Measurements from ENCODE around the gene CCNL2.
"Not testable (repeated sequence)": the region's sequence is repeated elsewhere in the genome, so short reads cannot be mapped to it uniquely, and the experiment has no call there.

Gene CCNL2

GRCh38 chr1:1399187-1399871, at the start of gene CCNL2:
Gene CCNL2 (minus strand): TSS chr1:1399335. CDS start chr1:1399306, 29 bp downstream.
- peak; percentile 98 for DNase-seq

GRCh38 chr1:1446631-1447030, 47.5 kb upstream of the CCNL2 start:
- not testable (repeated sequence) for DNase-seq

DNA sequence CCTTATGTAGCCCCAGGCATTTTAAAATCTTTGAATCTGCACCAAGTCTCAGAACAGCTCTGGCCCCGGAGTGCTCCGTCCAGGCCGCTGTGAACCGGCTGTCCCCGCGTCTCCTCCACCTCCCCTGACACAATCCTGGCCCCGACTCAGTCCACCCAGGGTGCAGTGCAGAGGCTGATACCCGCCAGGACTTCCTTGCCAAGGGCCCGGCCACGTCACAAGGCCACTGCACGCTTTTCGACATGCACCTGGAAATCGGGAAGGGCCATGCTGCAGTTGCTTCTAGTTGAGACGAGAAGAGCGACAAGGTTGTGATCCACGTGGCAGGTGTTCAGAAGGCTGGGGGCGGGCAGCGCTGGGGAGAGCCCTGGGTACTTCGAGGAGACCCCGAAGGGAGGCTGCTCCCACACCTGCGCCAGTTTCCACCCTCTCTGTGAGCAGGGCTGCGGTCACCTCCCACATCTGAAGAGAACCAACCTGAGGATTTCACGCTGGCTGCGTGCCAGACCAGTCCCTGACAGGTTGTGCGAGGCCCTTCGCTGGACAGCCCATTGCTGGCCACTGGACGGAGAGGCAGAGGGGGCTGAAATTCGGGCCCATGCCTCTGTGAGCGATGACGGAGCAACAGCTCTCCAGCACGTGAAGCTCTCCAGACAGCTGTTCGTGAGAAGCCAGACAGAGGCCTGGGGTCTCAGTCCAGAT, 43.1 kb upstream of the CCNL2 start:
- no peak for DNase-seq

GRCh38 chr1:1441002-1441888, 42.1 kb upstream of the CCNL2 start:
- peak; percentile 45 for DNase-seq

- no peak for DNase-seq
Measured at GRCh38 chr1:1440262-1441001, 41.3 kb upstream of the CCNL2 start.

GRCh38 chr1:1439546-1440261, 40.6 kb upstream of the CCNL2 start:
- DNase-seq = no peak

DNA sequence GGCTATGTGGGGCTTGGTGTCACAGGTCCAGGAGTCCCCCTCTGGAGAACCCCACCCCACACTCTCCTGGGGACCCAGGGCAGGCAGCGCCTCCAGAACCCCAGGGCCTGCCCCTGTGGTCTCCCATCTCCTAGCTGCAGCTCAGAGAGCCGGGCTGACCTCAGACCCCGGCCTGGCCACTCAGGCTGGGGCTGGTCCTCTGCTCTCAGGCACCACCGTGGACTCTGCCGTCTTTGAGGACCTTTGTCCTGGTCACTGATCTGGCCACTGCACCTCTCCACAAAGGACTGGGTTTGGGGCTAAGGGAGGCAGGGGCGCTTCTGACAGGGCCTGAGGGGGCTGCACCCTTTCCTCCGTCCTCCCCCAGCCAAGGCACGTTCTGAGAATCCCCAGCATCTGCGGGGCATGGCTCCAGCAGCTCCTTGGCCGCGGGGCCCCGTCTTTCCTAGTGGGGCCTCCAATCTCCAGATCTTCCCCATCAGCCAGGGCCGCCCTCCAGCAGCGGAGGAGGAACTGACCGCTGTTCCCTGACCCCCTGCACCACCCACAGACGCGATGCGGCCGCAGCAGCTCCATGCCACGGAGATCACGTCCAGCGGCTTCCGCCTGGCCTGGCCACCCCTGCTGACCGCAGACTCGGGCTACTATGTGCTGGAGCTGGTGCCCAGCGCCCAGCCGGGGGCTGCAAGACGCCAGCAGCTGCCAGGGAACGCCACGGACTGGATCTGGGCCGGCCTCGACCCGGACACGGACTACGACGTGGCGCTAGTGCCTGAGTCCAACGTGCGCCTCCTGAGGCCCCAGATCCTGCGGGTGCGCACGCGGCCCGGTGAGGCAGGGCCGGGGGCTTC, 39.6 kb upstream of the CCNL2 start:
- DNase-seq = no peak

- no peak for DNase-seq
Measured at GRCh38 chr1:1437904-1438376, 38.8 kb upstream of the CCNL2 start.

DNA sequence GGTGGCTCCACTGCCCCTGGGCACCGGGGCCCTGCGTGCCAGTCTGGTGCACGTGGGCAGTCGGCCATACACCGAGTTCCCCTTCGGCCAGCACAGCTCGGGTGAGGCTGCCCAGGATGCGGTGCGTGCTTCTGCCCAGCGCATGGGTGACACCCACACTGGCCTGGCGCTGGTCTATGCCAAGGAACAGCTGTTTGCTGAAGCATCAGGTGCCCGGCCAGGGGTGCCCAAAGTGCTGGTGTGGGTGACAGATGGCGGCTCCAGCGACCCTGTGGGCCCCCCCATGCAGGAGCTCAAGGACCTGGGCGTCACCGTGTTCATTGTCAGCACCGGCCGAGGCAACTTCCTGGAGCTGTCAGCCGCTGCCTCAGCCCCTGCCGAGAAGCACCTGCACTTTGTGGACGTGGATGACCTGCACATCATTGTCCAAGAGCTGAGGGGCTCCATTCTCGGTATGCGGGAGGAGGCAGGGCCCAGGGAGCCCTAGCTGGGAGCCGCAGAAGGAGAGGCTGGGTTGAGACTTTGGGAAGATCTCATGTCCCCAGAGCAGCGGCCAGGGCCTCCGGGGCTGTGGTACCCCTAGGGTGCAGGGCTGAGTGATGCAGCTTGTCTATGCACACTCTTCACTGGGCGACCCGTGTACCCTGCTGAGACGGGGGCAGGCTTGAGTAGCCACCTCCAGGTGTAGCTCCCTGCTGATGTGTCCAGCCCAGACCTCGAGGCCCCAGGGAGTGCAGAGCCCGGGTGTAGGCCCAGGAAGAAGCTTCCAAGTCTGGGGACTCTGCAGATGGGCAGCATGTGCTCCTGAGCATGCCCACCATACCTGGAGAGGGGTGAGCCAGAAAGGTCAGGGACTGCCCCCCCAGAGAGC, 38.1 kb upstream of the CCNL2 start:
- DNase-seq = no peak

- DNase-seq = no peak
Measured at GRCh38 chr1:1436630-1437032, 37.5 kb upstream of the CCNL2 start.

DNA sequence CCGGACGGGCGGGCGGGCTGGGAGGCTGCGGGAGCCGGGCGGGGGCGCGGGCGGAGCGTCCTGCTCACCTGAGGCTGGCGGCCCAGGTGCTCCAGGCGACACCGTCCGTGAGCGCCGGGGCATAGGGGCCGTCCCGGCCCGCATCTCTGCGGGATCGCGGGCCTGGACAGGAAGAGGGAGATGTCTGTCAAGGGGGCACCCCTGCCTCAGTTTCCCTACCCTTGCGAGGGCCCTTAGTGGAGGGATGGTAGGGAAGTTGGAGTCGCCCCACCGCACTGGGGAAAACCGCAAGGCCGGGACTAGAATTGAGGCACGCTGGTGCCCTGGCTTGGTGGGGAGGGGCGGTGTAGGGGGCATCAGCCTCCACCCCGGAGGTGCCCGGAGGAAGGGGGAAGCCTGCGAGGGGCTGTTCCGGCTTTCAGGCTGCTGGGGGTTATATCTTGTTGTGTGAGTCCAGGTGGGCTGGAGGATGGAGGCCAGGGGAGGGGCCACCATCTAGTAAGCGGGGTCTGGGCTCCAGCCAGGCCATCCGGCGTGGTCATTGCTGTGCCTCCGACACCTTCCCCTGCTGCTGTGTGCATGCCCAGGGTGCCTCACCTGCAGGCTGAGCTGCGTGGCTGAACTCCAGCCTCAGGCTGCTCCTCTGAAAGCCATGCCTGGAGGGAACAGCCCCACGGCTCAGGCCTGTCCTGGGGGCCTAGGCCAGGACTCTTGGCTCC, 36.9 kb upstream of the CCNL2 start:
- no peak for DNase-seq

DNA sequence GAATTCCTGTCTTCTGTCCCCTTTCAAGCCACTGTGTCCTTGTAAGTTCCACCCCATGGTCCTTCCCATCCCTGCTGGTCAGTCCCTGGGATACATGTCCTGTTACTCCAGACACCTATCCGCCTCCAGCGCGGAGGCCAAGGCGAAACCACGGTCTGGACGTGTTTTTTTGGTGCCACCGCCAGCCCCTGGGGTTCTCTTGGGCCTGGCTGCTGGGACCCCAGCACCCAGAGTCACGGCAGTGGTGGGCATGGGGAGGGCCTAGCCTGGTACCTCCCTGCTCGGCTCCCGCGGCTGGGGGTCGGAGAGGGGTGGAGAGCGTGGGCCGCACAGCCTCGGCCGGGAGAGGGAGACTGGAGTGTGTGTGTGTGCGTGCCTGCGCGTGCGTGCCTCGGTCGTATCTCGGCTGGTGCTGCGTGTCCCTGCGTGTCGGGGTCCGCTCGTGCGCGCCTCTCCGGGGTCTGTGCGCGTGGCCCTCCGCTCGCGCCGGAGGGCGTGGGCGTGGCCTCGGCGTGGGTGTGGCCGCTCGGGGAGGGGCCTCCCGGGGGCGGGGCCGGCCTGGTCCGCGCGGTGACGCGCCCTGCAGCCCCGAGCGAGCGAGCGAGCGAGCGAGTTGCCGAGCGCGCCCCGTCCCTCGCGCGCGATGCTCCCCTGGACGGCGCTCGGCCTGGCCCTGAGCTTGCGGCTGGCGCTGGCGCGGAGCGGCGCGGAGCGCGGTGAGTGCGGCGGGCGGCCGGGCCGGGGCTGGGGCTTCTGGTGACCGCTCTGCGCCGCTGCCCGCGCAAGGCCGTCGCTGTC, 36.2 kb upstream of the CCNL2 start, which contains the start of gene VWA1:
TSS of gene VWA1 (plus strand) at position 585 of the 798 bp plus-strand sequence. CDS start at position 644, 59 bp downstream.
- peak; percentile 57 for DNase-seq

DNA sequence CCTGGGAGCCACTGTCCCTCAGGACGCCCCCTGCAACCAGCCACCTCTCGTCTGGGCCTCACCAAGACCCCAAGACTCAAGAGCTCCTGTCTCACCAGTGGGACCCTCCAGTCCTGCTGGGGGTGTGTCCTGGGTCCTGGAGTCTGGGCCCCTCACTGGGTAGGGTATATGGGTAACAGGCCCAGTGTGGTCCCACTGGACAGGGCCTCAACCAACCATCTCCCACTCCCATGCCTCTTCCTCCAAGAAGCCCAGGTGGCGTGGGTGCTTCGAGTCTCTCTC, 35.6 kb upstream of the CCNL2 start:
- no peak for DNase-seq

DNA sequence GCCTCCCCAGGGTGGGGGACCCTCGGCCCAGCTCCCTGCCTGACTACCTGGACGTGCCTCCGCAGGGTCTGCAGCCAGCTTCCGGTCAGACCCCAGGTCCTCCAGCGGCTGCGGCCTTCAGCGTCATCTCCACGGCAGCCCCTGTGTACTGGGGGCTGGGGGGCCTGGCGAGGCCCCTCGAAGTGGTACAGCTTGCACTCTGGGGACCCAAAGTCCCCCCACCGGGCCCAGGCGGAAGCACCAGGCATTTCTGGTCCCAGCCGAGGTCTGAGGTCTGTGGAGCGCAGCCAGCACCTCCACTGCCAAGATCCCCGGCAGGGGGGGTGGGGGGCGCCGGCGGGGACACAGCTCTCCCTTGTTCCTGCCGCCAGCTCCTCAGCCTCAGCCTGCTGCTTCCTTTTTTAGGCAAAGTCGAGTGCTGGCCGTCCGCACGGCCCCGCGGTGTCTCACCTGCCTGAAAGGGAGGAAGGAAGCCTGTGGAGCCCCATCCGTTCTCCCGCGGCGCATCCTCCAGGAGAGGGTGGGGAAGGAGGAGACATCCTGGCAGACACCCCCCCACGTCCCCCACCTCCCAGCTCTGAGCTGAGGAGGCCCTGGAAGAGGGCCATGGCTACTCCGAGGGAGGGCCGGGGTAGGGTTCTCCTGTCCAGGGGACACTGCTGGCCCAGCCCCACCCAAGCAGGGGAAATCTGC, 35.1 kb upstream of the CCNL2 start:
- DNase-seq = no peak

DNA sequence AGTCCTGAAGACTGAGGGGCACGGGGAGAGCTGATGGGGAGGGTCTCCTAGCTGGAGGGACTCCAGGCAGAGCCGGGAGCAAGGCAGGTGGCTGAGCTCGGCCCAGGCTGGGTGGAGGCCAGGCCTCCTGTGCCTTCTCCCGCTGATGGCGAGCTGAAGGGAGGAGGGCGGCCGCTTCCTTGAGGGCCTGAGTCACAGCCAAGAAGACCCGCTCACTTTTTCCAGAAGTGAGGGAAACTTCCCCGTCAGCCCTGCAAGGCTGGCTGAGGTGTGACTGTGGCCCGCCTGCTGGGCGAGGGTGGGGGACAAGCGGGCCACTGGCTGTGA, 34.6 kb upstream of the CCNL2 start:
- DNase-seq = no peak

GRCh38 chr1:1432951-1433803, 34.0 kb upstream of the CCNL2 start:
- DNase-seq = no peak

All from CD4-positive, alpha-beta T cell treated with Interferon gamma for 1 hour (primary cell).